Activated T-cell treated with anti-CD3 and anti-CD28 coated beads, Interleukin-2, amount 50 U/mL, for 4 hours (primary cell): Measurements from ENCODE around the gene SYCE3. TPM values are rescaled to one million over a fixed set of nuclear protein-coding genes. Genes with fewer than 3 reads are reported as not detected.
A peak's percentile ranks its signal among the peaks of the same experiment; 100 is the strongest.

Source experiments
- ATAC-seq, 2 donors: fragments of 200-7000 bp; cut with Tn5 transposase; one replicate each; pipeline ENCODE4 v1.10.0; 2021
- DNase-seq: peaks from one replicate; pipeline ENCODE4 v3.0.0-alpha.2; 2020
- H3K27me3 Mint-ChIP-seq: one replicate; pipeline ENCODE4 v1.8.0; 2021; ENCODE audit warnings: low read depth, mixed read lengths
- H3K36me3 Mint-ChIP-seq: one replicate; pipeline ENCODE4 v1.8.0; 2022; ENCODE audit warnings: mixed read lengths; ENCODE audit not compliant: insufficient read depth
- H3K4me1 Mint-ChIP-seq: one replicate; pipeline ENCODE4 v1.8.0; 2021; ENCODE audit warnings: low read depth, mixed read lengths
- H3K4me3 Mint-ChIP-seq: one replicate; pipeline ENCODE4 v1.8.0; 2021; ENCODE audit warnings: mild to moderate bottlenecking, moderate library complexity, mixed read lengths
- H3K9me3 Mint-ChIP-seq: one replicate; pipeline ENCODE4 v1.8.0; 2021; ENCODE audit warnings: mixed read lengths
- total RNA-seq, 3 donors: library from RNA; stranded (reverse); gene quantifications; one replicate each; pipeline ENCODE4 v1.2.1, GENCODE V29; 2021

Gene SYCE3
- total RNA-seq, 3 donors from 2014 or later = not detected

DNA sequence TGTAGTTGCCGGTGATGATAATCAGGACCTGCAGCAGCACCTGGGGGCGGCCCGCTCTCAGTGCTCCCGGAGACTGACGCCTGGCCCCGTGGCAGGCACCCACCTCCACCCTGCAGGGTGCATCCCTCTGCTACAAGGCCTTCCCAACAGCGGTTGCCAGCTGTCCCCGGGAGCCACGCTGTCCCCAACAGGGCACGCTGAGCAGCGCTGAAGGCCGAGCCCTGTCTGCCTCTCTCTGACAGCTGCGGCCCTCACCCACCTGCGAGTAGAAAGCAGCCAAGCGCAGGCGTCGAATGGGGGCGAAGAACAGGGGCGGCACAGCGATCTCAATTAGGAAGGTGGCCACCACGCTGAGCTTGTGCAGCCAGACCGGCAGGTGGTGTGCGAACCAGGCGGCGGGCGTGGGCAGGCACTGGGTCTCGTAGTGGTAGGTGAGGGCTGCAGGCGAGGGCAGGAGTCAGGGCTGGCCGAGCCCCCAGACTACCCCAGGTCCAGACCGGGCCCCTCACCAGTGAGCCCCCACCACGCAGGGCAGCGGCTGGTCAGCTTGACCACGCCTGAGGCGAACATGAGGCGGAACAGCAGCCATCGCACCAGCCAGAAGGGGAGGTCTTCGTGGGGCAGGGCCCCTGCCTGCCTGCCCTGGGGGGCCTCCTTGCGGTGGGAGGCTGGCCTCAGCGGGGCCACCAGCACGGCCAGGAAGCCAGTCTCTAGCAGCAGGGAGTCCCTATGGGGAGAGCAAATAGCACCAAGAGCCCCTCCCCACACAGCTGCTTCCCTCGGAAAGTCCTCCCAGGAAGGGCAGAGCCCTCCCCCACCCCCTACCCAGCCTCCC lies 56.7 kb downstream of the SYCE3 start:
- no peak for DNase-seq
- ATAC-seq = no peak
- Mint-ChIP-seq H3K36me3 (no peaks in the 10 kb centered on the region), H3K27me3 (no peaks in the 10 kb centered on the region), H3K9me3 (no peaks in the 10 kb centered on the region), H3K4me1 (peaks cover 15% of the 10 kb centered on the region), H3K4me3 (peak overlapping the region; percentile 96)

- ATAC-seq (no peak), DNase-seq (no peak)
- Mint-ChIP-seq H3K4me1 (peaks cover 15% of the 10 kb centered on the region), H3K9me3 (no peaks in the 10 kb centered on the region), H3K4me3 (peak overlapping the region; percentile 11), H3K27me3 (no peaks in the 10 kb centered on the region), H3K36me3 (no peaks in the 10 kb centered on the region)
Measured at GRCh38 chr22:50505276-50505775, 57.4 kb downstream of the SYCE3 start.

DNA sequence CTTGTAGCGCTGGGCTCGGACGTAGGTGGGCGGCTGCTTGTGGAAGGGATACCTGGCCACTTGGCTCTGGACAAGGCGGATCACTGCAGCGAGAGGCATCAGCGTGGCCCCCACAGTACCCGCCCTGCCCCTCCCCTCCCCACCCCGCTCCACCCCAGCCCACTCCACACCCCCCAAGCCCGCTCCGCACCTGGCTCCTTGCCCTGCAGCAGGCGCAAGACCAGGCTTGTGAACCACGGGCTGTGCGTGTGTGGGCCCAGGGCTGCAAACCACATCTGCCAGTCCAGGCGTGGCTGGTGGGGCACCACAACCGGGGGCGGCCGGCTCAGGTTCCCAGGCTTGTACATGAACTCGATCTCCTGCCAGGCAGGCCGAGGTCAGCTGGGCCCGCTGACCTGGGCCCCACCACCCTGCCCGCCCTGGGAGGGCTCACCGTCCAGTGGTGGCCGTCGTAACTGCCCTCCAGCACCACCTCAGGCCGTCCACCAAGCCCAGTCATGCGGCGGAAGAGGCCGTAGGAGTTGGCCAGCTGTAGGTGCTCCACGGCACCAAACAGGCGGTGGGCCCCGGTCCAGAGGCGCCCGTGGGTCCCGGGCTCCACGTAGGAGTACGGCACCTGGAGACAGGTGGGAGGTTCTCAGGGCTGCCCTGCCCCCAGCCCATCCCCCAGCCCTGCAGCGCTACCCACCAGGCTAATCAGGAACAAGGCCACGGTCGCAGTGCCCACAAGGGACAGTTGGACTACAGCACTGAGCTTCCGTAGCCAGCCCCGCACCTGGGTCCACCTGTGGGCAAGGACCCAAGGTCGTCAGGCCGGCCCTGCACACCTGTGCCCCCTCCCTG lies 58.1 kb downstream of the SYCE3 start:
- Mint-ChIP-seq H3K36me3 (no peaks in the 10 kb centered on the region), H3K4me3 (no peak overlapping the region), H3K27me3 (no peaks in the 10 kb centered on the region), H3K9me3 (no peaks in the 10 kb centered on the region), H3K4me1 (peaks cover 13% of the 10 kb centered on the region)
- DNase-seq (no peak), ATAC-seq (no peak)

- H3K27me3 Mint-ChIP-seq = no peaks in the 10 kb centered on the region
- no peak for ATAC-seq
- peaks cover 5% of the 10 kb centered on the region for H3K4me1 Mint-ChIP-seq
- H3K9me3 Mint-ChIP-seq = no peaks in the 10 kb centered on the region
- H3K4me3 Mint-ChIP-seq = no peak overlapping the region
- H3K36me3 Mint-ChIP-seq = no peaks in the 10 kb centered on the region
- DNase-seq = no peak
Measured at GRCh38 chr22:50503475-50504145, 59.1 kb downstream of the SYCE3 start.

DNA sequence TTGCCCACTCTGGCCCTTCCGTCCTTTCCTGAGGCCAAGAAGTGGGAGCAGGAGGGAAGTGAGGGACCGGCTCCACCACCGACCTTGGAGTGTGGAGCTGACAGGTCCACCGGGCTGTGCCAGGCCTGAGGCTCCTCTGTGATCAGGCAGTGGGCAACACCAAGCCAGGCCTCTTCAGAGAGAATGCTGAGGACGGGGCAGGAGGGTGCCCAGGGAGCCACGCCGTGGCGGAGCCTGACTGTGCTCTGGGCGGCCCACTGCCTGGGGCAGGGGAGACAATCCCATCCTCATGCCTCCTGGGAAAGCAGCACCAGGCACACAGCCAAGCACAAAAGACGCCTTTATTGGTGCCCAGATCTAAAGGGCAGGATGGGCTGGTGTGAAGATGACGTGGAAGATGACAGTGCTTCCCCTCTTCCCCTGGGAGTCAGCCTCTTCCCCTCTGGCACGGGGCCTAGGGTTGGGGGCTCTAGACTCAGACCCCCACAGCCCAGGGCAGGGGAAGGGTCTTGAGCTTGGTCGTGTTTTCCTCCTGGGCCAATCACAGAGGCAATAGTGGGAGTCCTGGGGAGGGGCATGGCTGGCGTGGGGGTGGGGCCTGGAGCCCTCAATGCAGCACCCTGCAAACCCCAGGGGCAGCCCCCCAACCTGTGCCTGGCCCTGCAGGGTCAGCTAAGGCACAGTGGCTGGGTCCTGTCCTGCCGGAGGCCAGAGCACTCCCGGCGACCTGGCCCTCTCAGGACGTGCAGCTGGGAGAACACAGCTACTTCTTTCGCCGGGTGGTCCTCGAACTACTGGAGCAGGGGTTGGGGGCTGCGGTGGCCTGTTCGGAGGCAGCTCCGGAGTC lies 59.9 kb downstream of the SYCE3 start:
- H3K4me1 Mint-ChIP-seq = peaks cover 8% of the 10 kb centered on the region
- H3K9me3 Mint-ChIP-seq = no peaks in the 10 kb centered on the region
- ATAC-seq = no peak
- no peak overlapping the region for H3K4me3 Mint-ChIP-seq
- DNase-seq = no peak
- no peaks in the 10 kb centered on the region for H3K36me3 Mint-ChIP-seq
- no peaks in the 10 kb centered on the region for H3K27me3 Mint-ChIP-seq

GRCh38 chr22:50502096-50502495 lies 60.6 kb downstream of the SYCE3 start:
- Mint-ChIP-seq H3K4me1 (peaks cover 5% of the 10 kb centered on the region), H3K9me3 (no peaks in the 10 kb centered on the region), H3K36me3 (no peaks in the 10 kb centered on the region), H3K4me3 (no peak overlapping the region), H3K27me3 (no peaks in the 10 kb centered on the region)
- ATAC-seq = no peak
- DNase-seq = no peak

Other genes with a start within 250 kb of the SYCE3 start
- gene DENND6B, start 235.9 kb downstream of the SYCE3 start, total RNA-seq = 1 to 10 TPM; 1.0 to 1.6 (median 1.3) TPM
- gene PPP6R2, start 219.6 kb downstream of the SYCE3 start, total RNA-seq = 10 to 100 TPM; 41.4 to 52.6 (median 43.3) TPM
- 100 to 1,000 TPM; 128 to 130 (median 129) TPM for gene SBF1, start 87.9 kb downstream of the SYCE3 start, total RNA-seq
- gene ADM2, start 81.4 kb downstream of the SYCE3 start, total RNA-seq = 1 to 10 TPM; 4.8 to 9.4 (median 8.2) TPM
- under 1 TPM in 1 of 3 donors, not detected in 2; 0.30 TPM for gene MIOX, start 76.1 kb downstream of the SYCE3 start, total RNA-seq
- gene LMF2, start 55.2 kb downstream of the SYCE3 start, total RNA-seq = 10 to 100 TPM; 68.7 to 79.9 (median 72.2) TPM
- gene NCAPH2, start 54.7 kb downstream of the SYCE3 start, total RNA-seq = 100 to 1,000 TPM; 152 to 175 (median 156) TPM
- gene SCO2, start 37.3 kb downstream of the SYCE3 start, total RNA-seq = 10 to 100 TPM; 12.7 to 14.4 (median 14.2) TPM
- 100 to 1,000 TPM in 1 of 3 donors, 10 to 100 TPM in 2; 64.4 to 103 (median 66.1) TPM for gene TYMP, start 32.9 kb downstream of the SYCE3 start, total RNA-seq
- gene KLHDC7B, start 17.0 kb downstream of the SYCE3 start, total RNA-seq = 1 to 10 TPM; 5.4 to 7.4 (median 6.4) TPM
- gene CPT1B, start 15.5 kb upstream of the SYCE3 start, total RNA-seq = 10 to 100 TPM; 30.0 to 38.3 (median 32.7) TPM
- gene CHKB, start 19.9 kb upstream of the SYCE3 start, total RNA-seq = 10 to 100 TPM; 56.1 to 63.2 (median 60.7) TPM
- under 1 TPM; 0.05 to 0.38 (median 0.16) TPM for gene MAPK8IP2, start 37.9 kb upstream of the SYCE3 start, total RNA-seq
- 10 to 100 TPM; 10.5 to 13.1 (median 11.0) TPM for gene ARSA, start 65.2 kb upstream of the SYCE3 start, total RNA-seq
- under 1 TPM; 0.05 to 0.24 (median 0.08) TPM for gene SHANK3, start 109.9 kb upstream of the SYCE3 start, total RNA-seq
- not detected for gene ACR, start 175.3 kb upstream of the SYCE3 start, total RNA-seq
- 10 to 100 TPM; 28.3 to 38.4 (median 28.4) TPM for gene RABL2B, start 220.7 kb upstream of the SYCE3 start, total RNA-seq